ENCODE data around the gene PKM. TPM values are rescaled to one million over a fixed set of nuclear protein-coding genes. Genes with fewer than 3 reads are reported as not detected.

The PKM gene
- polyA plus RNA-seq, 1 donor (not counting 4 experiments of a cell fraction or from before 2014, with no cell fraction given), result 3,352 TPM

GRCh38 chr15:72193836-72194396 is 37.1 kb downstream of the PKM start:
- TF ChIP-seq EZH2 (IDR thresholded peaks at IDR 0.05; ENCODE audit: low read length) (no peak), CTCF (optimal IDR thresholded peaks at IDR 0.05 in 1 of 3, IDR thresholded peaks at IDR 0.05 in 1 of 3, conservative IDR thresholded peaks at IDR 0.05 in 1 of 3; ENCODE audit: extremely low read depth in 1 of 3, insufficient read depth in 2 of 3, low read length in 3 of 3) (no peak)
- Histone ChIP-seq H2AFZ (ENCODE audit: control insufficient read depth, low read length) (no peak overlapping the region), H3K9ac (ENCODE audit: control insufficient read depth, extremely low read depth, insufficient read depth, low read length) (no peak overlapping the region), H3K36me3 (ENCODE audit: control insufficient read depth in 2 of 2, extremely low read depth in 1 of 2, insufficient read depth in 2 of 2, low read length in 2 of 2) (peaks cover under 1 to 6% of the 10 kb centered on the region in 2 experiments), H3K9me3 (ENCODE audit: control insufficient read depth, low read depth, low read length) (no peaks in the 10 kb centered on the region), H3K4me2 (ENCODE audit: control insufficient read depth, extremely low read depth, insufficient read depth, low read depth, low read length) (no peak overlapping the region), H3K4me3 (ENCODE audit: control insufficient read depth in 2 of 3, extremely low read depth in 1 of 3, insufficient read depth in 2 of 3, low read depth in 1 of 3, low read length in 3 of 3) (no peak overlapping the region), H3K27ac (ENCODE audit: control insufficient read depth, insufficient read depth, low read length) (no peak overlapping the region), H3K27me3 (ENCODE audit: control insufficient read depth, extremely low read depth, insufficient read depth, low read length) (no peaks in the 10 kb centered on the region), H3K9me1 (ENCODE audit: control insufficient read depth, extremely low read depth, insufficient read depth, low read length) (no peaks in the 10 kb centered on the region), H4K20me1 (ENCODE audit: control insufficient read depth, extremely low read depth, insufficient read depth, low read length) (peaks cover 4% of the 10 kb centered on the region), H3K79me2 (ENCODE audit: control insufficient read depth, insufficient read depth, low read length) (no peaks in the 10 kb centered on the region), H3K4me1 (ENCODE audit: control insufficient read depth, extremely low read depth, insufficient read depth, low read length) (peaks cover 38% of the 10 kb centered on the region)
- dilution Hi-C loops (cut with MboI; ENCODE audit: extremely low pct_ligation_motif_present, low sequenced_read_pairs), result no loop called here
- FAIRE-seq, result no peak
- DNase-seq (ENCODE audit: low read depth, low spot score), result no peak

DNA sequence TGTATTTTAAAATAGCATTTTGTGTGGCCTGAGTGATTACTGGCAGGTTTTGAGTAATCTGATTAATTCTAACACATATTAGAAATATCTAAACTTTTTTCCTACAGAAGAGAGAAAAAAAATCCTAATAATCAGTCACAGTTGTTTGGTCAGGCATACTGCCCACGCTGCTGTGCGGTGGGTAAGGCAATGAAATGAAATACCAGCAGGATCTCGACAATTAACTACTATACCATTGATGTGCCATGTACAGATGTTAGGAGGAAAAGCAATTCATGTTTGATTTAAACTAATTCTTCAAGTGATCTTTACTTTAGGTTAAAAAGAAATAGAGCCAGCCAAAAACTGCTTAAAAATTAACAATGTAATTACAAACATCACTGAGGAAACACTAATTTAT is 38.6 kb downstream of the PKM start:
- H3K4me1 ChIP-seq (ENCODE audit: control insufficient read depth, extremely low read depth, insufficient read depth, low read length), result peaks cover 31% of the 10 kb centered on the region
- no peak overlapping the region for H2AFZ ChIP-seq (ENCODE audit: control insufficient read depth, low read length)
- peak; percentile 5 for FAIRE-seq
- no peaks in the 10 kb centered on the region for H3K27me3 ChIP-seq (ENCODE audit: control insufficient read depth, extremely low read depth, insufficient read depth, low read length)
- DNase-seq (ENCODE audit: low read depth, low spot score), result no peak
- no peaks in the 10 kb centered on the region for H4K20me1 ChIP-seq (ENCODE audit: control insufficient read depth, extremely low read depth, insufficient read depth, low read length)
- no peak overlapping the region for H3K4me2 ChIP-seq (ENCODE audit: control insufficient read depth, extremely low read depth, insufficient read depth, low read depth, low read length)
- no peak overlapping the region for H3K9ac ChIP-seq (ENCODE audit: control insufficient read depth, extremely low read depth, insufficient read depth, low read length)
- H3K36me3 ChIP-seq (ENCODE audit: control insufficient read depth in 2 of 2, extremely low read depth in 1 of 2, insufficient read depth in 2 of 2, low read length in 2 of 2), result no peaks in the 10 kb centered on the region
- TF ChIP-seq EZH2 (IDR thresholded peaks at IDR 0.05; ENCODE audit: low read length) (no peak), CTCF (optimal IDR thresholded peaks at IDR 0.05 in 1 of 3, IDR thresholded peaks at IDR 0.05 in 1 of 3, conservative IDR thresholded peaks at IDR 0.05 in 1 of 3; ENCODE audit: extremely low read depth in 1 of 3, insufficient read depth in 2 of 3, low read length in 3 of 3) (no peak)
- H3K27ac ChIP-seq (ENCODE audit: control insufficient read depth, insufficient read depth, low read length), result no peak overlapping the region
- dilution Hi-C loops (cut with MboI; ENCODE audit: extremely low pct_ligation_motif_present, low sequenced_read_pairs), result no loop called here
- H3K9me1 ChIP-seq (ENCODE audit: control insufficient read depth, extremely low read depth, insufficient read depth, low read length), result no peaks in the 10 kb centered on the region
- H3K4me3 ChIP-seq (ENCODE audit: control insufficient read depth in 2 of 3, extremely low read depth in 1 of 3, insufficient read depth in 2 of 3, low read depth in 1 of 3, low read length in 3 of 3), result no peak overlapping the region
- no peaks in the 10 kb centered on the region for H3K9me3 ChIP-seq (ENCODE audit: control insufficient read depth, low read depth, low read length)
- no peaks in the 10 kb centered on the region for H3K79me2 ChIP-seq (ENCODE audit: control insufficient read depth, insufficient read depth, low read length)
